Loucy (cell line): Measurements from ENCODE around the gene CLTCL1.

Source experiments
- H2AFZ ChIP-seq: fragments of 200-600 bp; sonication (generic); 2 replicates; pipeline ENCODE4 v1.6.0; 2016; ENCODE audit warnings: antibody characterized with exemption, mild to moderate bottlenecking, low read length, moderate library complexity
- H3F3A ChIP-seq: fragments of 200-600 bp; 2 replicates; pipeline ENCODE4 v1.6.0; 2016; ENCODE audit warnings: antibody characterized with exemption, low read depth, mild to moderate bottlenecking
- H3K27me3 ChIP-seq: fragments of 200-600 bp; sonication (generic); 2 replicates; pipeline ENCODE4 v1.6.1; 2014; ENCODE audit warnings: low read length, mild to moderate bottlenecking; ENCODE audit not compliant: insufficient read depth, poor library complexity, severe bottlenecking
- H3K36me3 ChIP-seq: fragments of 200-600 bp; sonication (generic); 2 replicates; pipeline ENCODE4 v1.6.1; 2016; ENCODE audit warnings: low read length; ENCODE audit not compliant: insufficient read depth
- H3K4me1 ChIP-seq: fragments of 200-600 bp; sonication (generic); 2 replicates; pipeline ENCODE4 v1.5.1; 2014; ENCODE audit warnings: low read length, mild to moderate bottlenecking; ENCODE audit not compliant: insufficient read depth, poor library complexity, severe bottlenecking
- H3K4me2 ChIP-seq: fragments of 200-600 bp; sonication (generic); 2 replicates; pipeline ENCODE4 v1.6.0; 2014; ENCODE audit warnings: antibody characterized with exemption, low read length, low read depth, mild to moderate bottlenecking; ENCODE audit not compliant: poor library complexity, severe bottlenecking
- H3K4me3 ChIP-seq: fragments of 200-600 bp; sonication (generic); 2 replicates; pipeline ENCODE4 v1.5.1; 2014; ENCODE audit warnings: low read length, mild to moderate bottlenecking, mixed read lengths; ENCODE audit not compliant: poor library complexity, severe bottlenecking
- H3K79me2 ChIP-seq: fragments of 200-600 bp; sonication (generic); 2 replicates; pipeline ENCODE4 v1.6.1; 2014; ENCODE audit warnings: low read length; ENCODE audit not compliant: insufficient read depth
- H3K9ac ChIP-seq: fragments of 200-600 bp; sonication (generic); 2 replicates; pipeline ENCODE4 v1.6.0; 2014; ENCODE audit warnings: mild to moderate bottlenecking, low read depth, low read length, moderate library complexity; ENCODE audit not compliant: poor library complexity, severe bottlenecking
- H3K9me2 ChIP-seq: fragments of 200-600 bp; sonication (generic); replicated peaks from 2 replicates; pipeline ENCODE4 v1.6.1; 2016; ENCODE audit warnings: low read depth, low read length, mixed read lengths
- H3K9me3 ChIP-seq: fragments of 200-600 bp; sonication (generic); 2 replicates; pipeline ENCODE4 v1.6.1; 2014; ENCODE audit warnings: mild to moderate bottlenecking, antibody characterized with exemption, low read length, low read depth; ENCODE audit not compliant: insufficient read depth
- H4K20me1 ChIP-seq: fragments of 200-600 bp; sonication (generic); 2 replicates; pipeline ENCODE4 v1.6.0; 2014; ENCODE audit warnings: antibody characterized with exemption, low read length, mild to moderate bottlenecking; ENCODE audit not compliant: insufficient read depth, poor library complexity, severe bottlenecking
- EZH2phosphoT487 ChIP-seq: fragments of 200-600 bp; IDR thresholded peaks from 2 replicates; pipeline ENCODE4 v1.6.1; 2018; ENCODE audit warnings: antibody characterized with exemption, mild to moderate bottlenecking, moderate library complexity, borderline replicate concordance
- TF ChIP-seq, protein P1 (sequence below): fragments of 200-600 bp; sonication (generic); conservative IDR thresholded peaks from 2 replicates; pipeline ENCODE4 v1.5.1; 2014; ENCODE audit warnings: mild to moderate bottlenecking, antibody characterized with exemption, low read length

The CLTCL1 gene

DNA sequence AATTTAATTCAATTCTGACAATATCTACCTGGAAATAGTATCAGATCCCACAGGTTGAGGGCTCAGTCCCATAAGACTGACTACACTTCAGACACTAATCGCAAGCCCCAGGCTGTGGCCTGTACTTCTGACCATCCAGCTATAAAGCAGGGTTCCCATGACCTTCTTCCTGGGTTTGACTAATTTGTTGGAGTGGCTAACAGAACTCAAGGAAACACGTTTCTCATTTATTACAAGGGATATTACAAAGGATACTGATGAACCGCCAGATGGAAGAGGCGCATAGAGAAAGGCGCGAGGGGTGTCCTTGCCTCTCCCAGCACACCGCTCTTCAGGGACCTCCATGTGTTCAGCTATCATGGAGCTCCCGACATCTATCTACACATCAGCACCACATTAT lies 13.7 kb downstream of the CLTCL1 start:
- H3K4me1 ChIP-seq, result no peaks in the 10 kb centered on the region

GRCh38 chr22:19275919-19276600 lies 15.5 kb downstream of the CLTCL1 start:
- H2AFZ ChIP-seq, result no peak overlapping the region
- no peak overlapping the region for H3K4me3 ChIP-seq
- no peaks in the 10 kb centered on the region for H3K79me2 ChIP-seq
- H3F3A ChIP-seq, result no peaks in the 10 kb centered on the region
- H3K27me3 ChIP-seq, result no peaks in the 10 kb centered on the region
- H3K9ac ChIP-seq, result no peak overlapping the region
- no peak overlapping the region for H3K4me2 ChIP-seq
- H3K4me1 ChIP-seq, result no peaks in the 10 kb centered on the region
- no peaks in the 10 kb centered on the region for H3K9me3 ChIP-seq
- no peaks in the 10 kb centered on the region for H3K36me3 ChIP-seq
- no peaks in the 10 kb centered on the region for H3K9me2 ChIP-seq
- no peak for TF ChIP-seq EZH2phosphoT487
- TF ChIP-seq, protein P1, sequence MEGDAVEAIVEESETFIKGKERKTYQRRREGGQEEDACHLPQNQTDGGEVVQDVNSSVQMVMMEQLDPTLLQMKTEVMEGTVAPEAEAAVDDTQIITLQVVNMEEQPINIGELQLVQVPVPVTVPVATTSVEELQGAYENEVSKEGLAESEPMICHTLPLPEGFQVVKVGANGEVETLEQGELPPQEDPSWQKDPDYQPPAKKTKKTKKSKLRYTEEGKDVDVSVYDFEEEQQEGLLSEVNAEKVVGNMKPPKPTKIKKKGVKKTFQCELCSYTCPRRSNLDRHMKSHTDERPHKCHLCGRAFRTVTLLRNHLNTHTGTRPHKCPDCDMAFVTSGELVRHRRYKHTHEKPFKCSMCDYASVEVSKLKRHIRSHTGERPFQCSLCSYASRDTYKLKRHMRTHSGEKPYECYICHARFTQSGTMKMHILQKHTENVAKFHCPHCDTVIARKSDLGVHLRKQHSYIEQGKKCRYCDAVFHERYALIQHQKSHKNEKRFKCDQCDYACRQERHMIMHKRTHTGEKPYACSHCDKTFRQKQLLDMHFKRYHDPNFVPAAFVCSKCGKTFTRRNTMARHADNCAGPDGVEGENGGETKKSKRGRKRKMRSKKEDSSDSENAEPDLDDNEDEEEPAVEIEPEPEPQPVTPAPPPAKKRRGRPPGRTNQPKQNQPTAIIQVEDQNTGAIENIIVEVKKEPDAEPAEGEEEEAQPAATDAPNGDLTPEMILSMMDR, result no peak
- H4K20me1 ChIP-seq, result no peaks in the 10 kb centered on the region

More for the DNA sequence above, 13.7 kb downstream of the CLTCL1 start:
- H3K9me2 ChIP-seq, result no peaks in the 10 kb centered on the region
- no peaks in the 10 kb centered on the region for H3K9me3 ChIP-seq
- no peak overlapping the region for H3K9ac ChIP-seq
- TF ChIP-seq, protein P1, result no peak
- TF ChIP-seq EZH2phosphoT487, result no peak
- H3K27me3 ChIP-seq, result no peaks in the 10 kb centered on the region
- no peak overlapping the region for H3K4me3 ChIP-seq
- H3F3A ChIP-seq, result no peaks in the 10 kb centered on the region
- H2AFZ ChIP-seq, result no peak overlapping the region
- no peaks in the 10 kb centered on the region for H3K79me2 ChIP-seq
- H4K20me1 ChIP-seq, result no peaks in the 10 kb centered on the region
- no peaks in the 10 kb centered on the region for H3K36me3 ChIP-seq
- no peak overlapping the region for H3K4me2 ChIP-seq

DNA sequence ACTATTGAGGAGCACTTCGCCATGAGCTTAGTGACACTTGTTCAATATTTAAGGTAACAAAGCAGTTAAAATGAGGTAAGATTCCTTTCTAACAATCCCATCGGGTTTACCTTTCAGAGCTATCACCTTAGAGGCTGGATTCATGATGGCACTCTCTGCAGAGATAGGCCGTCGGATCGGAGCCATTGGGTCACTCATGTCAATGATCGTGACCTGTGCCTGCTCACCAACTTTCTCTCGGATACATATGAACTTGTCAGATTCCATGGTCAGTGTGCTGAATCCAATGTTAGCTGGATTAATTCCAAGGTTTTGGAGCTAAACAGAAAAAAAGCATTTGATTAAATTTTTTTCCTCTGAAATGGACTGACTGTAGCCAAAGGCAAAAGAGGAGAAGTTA lies 16.0 kb downstream of the CLTCL1 start:
- H3K79me2 ChIP-seq, result no peaks in the 10 kb centered on the region
- H3K27me3 ChIP-seq, result no peaks in the 10 kb centered on the region
- H3K9me3 ChIP-seq, result no peaks in the 10 kb centered on the region
- H3K4me1 ChIP-seq, result no peaks in the 10 kb centered on the region
- H2AFZ ChIP-seq, result no peak overlapping the region
- TF ChIP-seq EZH2phosphoT487, result no peak
- TF ChIP-seq, protein P1, result no peak
- H3K9ac ChIP-seq, result no peak overlapping the region
- H4K20me1 ChIP-seq, result no peaks in the 10 kb centered on the region
- H3K4me2 ChIP-seq, result no peak overlapping the region
- H3F3A ChIP-seq, result no peaks in the 10 kb centered on the region
- H3K9me2 ChIP-seq, result no peaks in the 10 kb centered on the region
- no peak overlapping the region for H3K4me3 ChIP-seq
- no peaks in the 10 kb centered on the region for H3K36me3 ChIP-seq
